Mesenchymal stem cell (in vitro differentiated cells and primary cell): ENCODE data around the gene TRIM24.
"Not testable (repeated sequence)": the region's sequence is repeated elsewhere in the genome, so short reads cannot be mapped to it uniquely, and the experiment has no call there.

Source experiments
- DNase-seq: peaks from one replicate; pipeline ENCODE4 v3.0.0-alpha.2; 2013
- H2AFZ ChIP-seq: one replicate; pipeline ENCODE4 v1.6.1; 2013; ENCODE audit warnings: low read depth, mild to moderate bottlenecking, control low read depth, inconsistent platforms, low read length, moderate library complexity
- H2AK5ac ChIP-seq: 2 replicates; pipeline ENCODE4 v1.6.1; 2013; ENCODE audit warnings: low read length, moderate library complexity, mild to moderate bottlenecking, inconsistent platforms; ENCODE audit not compliant: severe bottlenecking
- H2BK120ac ChIP-seq: one replicate; pipeline ENCODE4 v1.6.1; 2013; ENCODE audit warnings: low read depth, mild to moderate bottlenecking, inconsistent platforms, low read length, moderate library complexity
- H2BK12ac ChIP-seq, 2 experiments: one replicate each; pipeline ENCODE4 v1.6.1; 2013; ENCODE audit warnings: inconsistent platforms in 2 of 2, low read length in 2 of 2, mild to moderate bottlenecking in 2 of 2, moderate library complexity in 2 of 2, control low read depth in 1 of 2
- H2BK15ac ChIP-seq: one replicate; pipeline ENCODE4 v1.6.1; 2013; ENCODE audit warnings: mild to moderate bottlenecking, low read depth, inconsistent platforms; ENCODE audit not compliant: poor library complexity, severe bottlenecking
- H2BK5ac ChIP-seq: 2 replicates; pipeline ENCODE4 v1.6.1; 2013; ENCODE audit warnings: low read depth, mild to moderate bottlenecking, low read length, control low read depth, inconsistent platforms; ENCODE audit not compliant: poor library complexity, severe bottlenecking
- H3K14ac ChIP-seq, 2 experiments: one replicate each; pipeline ENCODE4 v1.6.1; 2013; ENCODE audit warnings: inconsistent platforms in 2 of 2, low read length in 2 of 2, control low read depth in 1 of 2, mild to moderate bottlenecking in 1 of 2, moderate library complexity in 1 of 2
- H3K18ac ChIP-seq, 2 experiments: one replicate each; pipeline ENCODE4 v1.6.1; 2013; ENCODE audit warnings: inconsistent platforms in 2 of 2, low read length in 2 of 2, control low read depth in 1 of 2, low read depth in 1 of 2, mild to moderate bottlenecking in 1 of 2
- H3K23ac ChIP-seq, 2 experiments: one replicate each; pipeline ENCODE4 v1.6.1; 2013; ENCODE audit warnings: inconsistent platforms in 2 of 2, low read length in 2 of 2, mild to moderate bottlenecking in 2 of 2, moderate library complexity in 2 of 2, control low read depth in 1 of 2
- H3K27ac ChIP-seq: 2 replicates; pipeline ENCODE4 v1.5.1; 2013; ENCODE audit warnings: mild to moderate bottlenecking, moderate library complexity, low read length, control low read depth, inconsistent platforms; ENCODE audit not compliant: poor library complexity, severe bottlenecking
- H3K27me3 ChIP-seq, 2 experiments: 2 replicates each; pipeline versions ENCODE4 v1.6.1 to v1.7.0; 2013; ENCODE audit warnings: low read length in 2 of 2, mild to moderate bottlenecking in 2 of 2, moderate library complexity in 2 of 2, control low read depth in 1 of 2, inconsistent platforms in 1 of 2; ENCODE audit not compliant: control insufficient read depth in 1 of 2, insufficient read depth in 1 of 2
- H3K36me3 ChIP-seq, 2 experiments: 2 replicates each; pipeline versions ENCODE4 v1.6.1 to v1.7.0; 2013; ENCODE audit warnings: low read length in 2 of 2, control low read depth in 1 of 2, inconsistent platforms in 1 of 2, low read depth in 1 of 2, mild to moderate bottlenecking in 1 of 2; ENCODE audit not compliant: insufficient read depth in 2 of 2, control insufficient read depth in 1 of 2
- H3K4ac ChIP-seq, 2 experiments: one replicate each; pipeline ENCODE4 v1.6.1; 2013; ENCODE audit warnings: inconsistent platforms in 2 of 2, low read length in 2 of 2, mild to moderate bottlenecking in 2 of 2, moderate library complexity in 2 of 2, control low read depth in 1 of 2, low read depth in 1 of 2
- H3K4me1 ChIP-seq: 2 replicates; pipeline ENCODE4 v1.6.1; 2013; ENCODE audit warnings: low read depth, low read length, control low read depth; ENCODE audit not compliant: control insufficient read depth, insufficient read depth
- H3K4me2 ChIP-seq: 2 replicates; pipeline ENCODE4 v1.6.1; 2013; ENCODE audit warnings: low read length, mild to moderate bottlenecking, inconsistent platforms; ENCODE audit not compliant: poor library complexity, severe bottlenecking
- H3K4me3 ChIP-seq, 2 experiments: 2 replicates each; pipeline versions ENCODE4 v1.5.1 to v1.7.0; 2013; ENCODE audit warnings: low read length in 2 of 2, mild to moderate bottlenecking in 2 of 2, control low read depth in 1 of 2, low read depth in 1 of 2; ENCODE audit not compliant: insufficient read depth in 1 of 2
- H3K79me1 ChIP-seq: replicated peaks from 2 replicates; pipeline ENCODE4 v1.6.1; 2013; ENCODE audit warnings: mild to moderate bottlenecking, control low read depth, low read length, inconsistent platforms; ENCODE audit not compliant: poor library complexity, severe bottlenecking
- H3K9ac ChIP-seq: 2 replicates; pipeline ENCODE4 v1.7.0; 2013; ENCODE audit warnings: mild to moderate bottlenecking, low read length, moderate library complexity
- H3K9me3 ChIP-seq: 2 replicates; pipeline ENCODE4 v1.7.0; 2013; ENCODE audit warnings: mild to moderate bottlenecking, low read length; ENCODE audit not compliant: control insufficient read depth
- H4K8ac ChIP-seq: one replicate; pipeline ENCODE4 v1.6.1; 2013; ENCODE audit warnings: inconsistent platforms, mild to moderate bottlenecking, low read length, moderate library complexity
- H4K91ac ChIP-seq: one replicate; pipeline ENCODE4 v1.6.1; 2013; ENCODE audit warnings: mild to moderate bottlenecking, low read length, inconsistent platforms
- WGBS: methylation state at CpG from one replicate; pipeline ENCODE4 v1.1.7; 2013; ENCODE audit warnings: mixed read lengths; 5-methylcytosine and 5-hydroxymethylcytosine counted together

Gene TRIM24

DNA sequence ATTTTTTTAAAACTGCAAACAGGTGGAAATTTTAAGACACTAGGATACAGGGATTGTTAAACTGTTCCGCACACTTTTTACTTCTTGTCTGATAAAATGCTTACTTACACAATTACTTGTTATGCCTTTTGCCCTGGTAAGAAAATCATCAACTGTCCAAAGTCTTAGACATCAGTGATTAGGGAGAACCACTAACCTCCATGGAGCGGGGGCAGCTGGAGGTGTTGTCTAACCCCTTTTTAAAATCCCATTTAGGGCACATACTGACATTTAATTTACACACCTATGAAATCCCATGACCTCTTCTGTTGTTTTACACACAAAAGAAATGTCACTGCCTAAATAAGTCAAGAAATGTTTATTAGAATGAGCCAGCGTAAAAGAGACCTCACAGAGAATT is 65.7 kb downstream of the TRIM24 start:
- Histone ChIP-seq H3K27ac (no peak overlapping the region), H4K8ac (no peak overlapping the region), H3K4me1 (no peaks in the 10 kb centered on the region), H3K4me3 (no peak overlapping the region), H2AK5ac (no peak overlapping the region), H2BK120ac (no peak overlapping the region), H3K23ac (no peak overlapping the region), H3K36me3 (peaks cover 22 to 56% of the 10 kb centered on the region in 2 experiments), H3K27me3 (no peaks in the 10 kb centered on the region), H3K18ac (no peak overlapping the region), H2BK15ac (no peak overlapping the region), H3K4me2 (no peak overlapping the region), H2AFZ (no peak overlapping the region), H3K9ac (no peak overlapping the region), H3K4ac (no peak overlapping the region), H3K9me3 (peaks cover 46% of the 10 kb centered on the region), H2BK12ac (no peak overlapping the region), H3K14ac (no peak overlapping the region), H3K79me1 (peaks cover 6% of the 10 kb centered on the region), H4K91ac (no peak overlapping the region), H2BK5ac (no peak overlapping the region)
- WGBS = 99% methylated on average over 3 of the region's 3 CpGs
- no peak for DNase-seq

DNA sequence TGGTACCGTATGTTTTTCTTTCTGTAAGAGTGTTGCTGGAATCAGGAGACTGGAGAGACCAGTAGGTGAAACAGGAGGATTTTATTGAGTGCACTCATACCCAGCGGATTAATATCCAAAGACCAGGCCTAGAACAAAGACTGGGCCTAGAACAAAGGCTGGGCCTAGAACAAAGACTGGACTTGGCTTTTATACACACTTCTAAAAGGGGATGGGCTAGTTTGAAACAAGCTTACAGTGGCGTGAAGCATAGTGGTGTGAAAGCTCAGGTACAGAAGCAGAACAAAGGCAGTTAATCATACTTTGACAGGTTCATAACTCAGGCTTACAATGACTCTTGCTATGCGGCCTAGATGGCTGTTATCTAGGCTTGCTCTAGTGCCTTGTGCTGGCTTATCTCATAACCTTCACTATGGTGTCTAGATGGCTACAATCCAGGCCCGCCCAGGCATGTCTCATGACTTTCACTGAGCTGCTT is 67.7 kb downstream of the TRIM24 start:
- peak; percentile 12 for DNase-seq
- H4K8ac ChIP-seq = no peak overlapping the region
- H3K4ac ChIP-seq = no peak overlapping the region
- no peak overlapping the region for H3K9ac ChIP-seq
- H2BK120ac ChIP-seq = no peak overlapping the region
- H2AFZ ChIP-seq = no peak overlapping the region
- no peak overlapping the region for H3K18ac ChIP-seq
- no peak overlapping the region for H3K27ac ChIP-seq
- no peak overlapping the region for H4K91ac ChIP-seq
- peaks cover 8% of the 10 kb centered on the region for H3K79me1 ChIP-seq
- H3K4me1 ChIP-seq = no peaks in the 10 kb centered on the region
- peak overlapping the region in 1 of 2 experiments; percentile 49 for H3K4me3 ChIP-seq
- no peak overlapping the region for H3K14ac ChIP-seq
- H3K4me2 ChIP-seq = no peak overlapping the region
- WGBS = 91% methylated on average over 4 of the region's 5 CpGs
- no peak overlapping the region for H2BK15ac ChIP-seq
- peaks cover 47% of the 10 kb centered on the region for H3K9me3 ChIP-seq
- H2BK5ac ChIP-seq = no peak overlapping the region
- no peaks in the 10 kb centered on the region for H3K27me3 ChIP-seq
- no peak overlapping the region for H2BK12ac ChIP-seq
- H2AK5ac ChIP-seq = no peak overlapping the region
- H3K36me3 ChIP-seq = peaks cover 20 to 44% of the 10 kb centered on the region in 2 experiments
- H3K23ac ChIP-seq = no peak overlapping the region

DNA sequence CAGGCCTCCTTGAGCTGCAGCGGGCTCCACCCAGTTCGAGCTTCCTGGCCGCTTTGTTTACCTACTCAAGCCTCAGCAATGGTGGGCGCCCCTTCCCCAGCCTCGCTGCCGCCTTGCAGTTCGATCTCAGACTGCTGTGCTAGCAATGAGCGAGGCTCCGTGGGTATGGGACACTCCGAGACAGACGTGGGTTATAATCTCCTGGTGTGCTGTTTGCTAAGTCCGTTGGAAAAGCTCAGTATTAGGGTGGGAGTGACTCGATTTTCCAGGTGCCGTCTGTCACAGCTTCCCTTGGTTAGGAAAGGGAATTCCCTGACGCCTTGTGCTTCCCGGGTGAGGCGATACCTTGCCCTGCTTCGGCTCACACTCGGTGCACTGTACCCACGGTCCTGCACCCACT is 76.8 kb downstream of the TRIM24 start:
- not testable (repeated sequence) for H3K9ac ChIP-seq, H3K27me3 ChIP-seq, H2BK5ac ChIP-seq, H3K4me3 ChIP-seq, H2BK15ac ChIP-seq, H4K91ac ChIP-seq, H3K14ac ChIP-seq, H2BK12ac ChIP-seq, H3K4ac ChIP-seq, H3K18ac ChIP-seq, H4K8ac ChIP-seq, H3K27ac ChIP-seq, H2BK120ac ChIP-seq, H3K4me1 ChIP-seq, H3K4me2 ChIP-seq, H2AK5ac ChIP-seq, H2AFZ ChIP-seq, H3K23ac ChIP-seq, H3K9me3 ChIP-seq, DNase-seq
- WGBS = 96% methylated on average over 19 of the region's 20 CpGs
- Histone ChIP-seq H3K79me1 (peaks cover 14% of the 10 kb centered on the region), H3K36me3 (peaks cover 20 to 41% of the 10 kb centered on the region in 2 experiments)

DNA sequence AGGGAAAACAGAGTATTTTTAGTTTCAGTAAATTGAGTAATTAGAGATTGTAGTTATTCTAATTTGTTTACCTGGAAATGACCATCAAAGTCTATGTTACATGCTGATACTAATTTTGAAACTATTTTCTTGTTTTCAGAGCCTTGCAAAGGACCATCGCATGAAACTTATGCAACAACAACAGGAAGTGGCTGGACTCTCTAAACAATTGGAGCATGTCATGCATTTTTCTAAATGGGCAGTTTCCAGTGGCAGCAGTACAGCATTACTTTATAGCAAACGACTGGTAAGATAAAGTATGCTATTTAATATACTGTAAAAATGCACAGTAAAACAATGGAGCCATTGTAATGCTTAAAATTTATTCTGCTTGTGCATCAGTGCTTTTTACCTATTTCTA is 78.5 kb downstream of the TRIM24 start:
- WGBS = 10% methylated on average over 1 of the region's 2 CpGs
- Histone ChIP-seq H2AFZ (no peak overlapping the region), H3K79me1 (peaks cover 18% of the 10 kb centered on the region), H3K4me1 (no peaks in the 10 kb centered on the region), H3K9ac (no peak overlapping the region), H3K9me3 (no peaks in the 10 kb centered on the region), H3K18ac (no peak overlapping the region), H3K27me3 (no peaks in the 10 kb centered on the region), H3K4me3 (no peak overlapping the region), H4K91ac (no peak overlapping the region), H3K27ac (no peak overlapping the region), H2BK15ac (no peak overlapping the region), H2BK120ac (no peak overlapping the region), H2AK5ac (no peak overlapping the region), H3K4ac (no peak overlapping the region), H2BK5ac (no peak overlapping the region), H4K8ac (no peak overlapping the region), H3K14ac (no peak overlapping the region), H2BK12ac (no peak overlapping the region), H3K4me2 (no peak overlapping the region), H3K23ac (no peak overlapping the region), H3K36me3 (peaks cover 20 to 48% of the 10 kb centered on the region in 2 experiments)
- peak; percentile 65 for DNase-seq
